ENCODE results near the gene ACAD11.
A peak's percentile ranks its signal among the peaks of the same experiment; 100 is the strongest.

ACAD11 gene

DNA sequence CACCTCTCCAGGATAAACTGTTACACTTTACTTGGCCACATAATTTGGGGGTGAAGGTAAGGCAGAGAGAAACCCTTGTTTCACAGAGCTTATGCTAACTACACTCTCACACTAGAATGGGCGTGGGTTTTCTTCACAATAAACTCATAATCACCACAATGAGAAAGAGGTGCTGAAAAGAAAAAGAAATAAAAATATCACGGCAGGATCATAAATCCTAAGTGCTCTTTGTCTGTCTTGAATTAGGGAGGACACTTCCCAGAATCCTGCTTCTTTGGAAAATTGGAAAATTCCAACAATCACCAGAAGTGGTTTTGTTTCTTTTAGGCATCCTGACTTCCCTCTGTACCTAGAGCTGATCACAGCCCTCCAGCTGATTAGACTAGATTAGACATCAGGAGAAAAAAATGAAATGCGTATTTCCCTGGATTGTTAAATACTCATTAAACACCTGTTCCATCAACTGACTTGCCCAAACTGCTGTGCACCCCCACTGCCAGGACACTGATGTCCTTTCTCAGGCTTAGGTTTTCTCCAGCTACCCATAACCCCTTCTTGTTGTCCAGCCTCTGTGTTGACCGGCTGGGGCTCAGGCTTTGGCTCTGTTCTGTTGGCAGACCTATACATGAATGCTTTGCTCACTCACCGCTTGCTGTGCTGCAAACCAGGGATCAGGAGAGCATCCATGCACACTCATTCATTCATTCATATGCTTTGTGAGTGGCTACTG is 104.1 kb downstream of the ACAD11 start:
- DNase-seq (ENCODE audit: low read depth), result no peak

- no peak for DNase-seq (ENCODE audit: low read depth)
Measured at GRCh38 chr3:132554437-132554836, 105.2 kb downstream of the ACAD11 start.

- DNase-seq (ENCODE audit: low read depth), result no peak
Measured at GRCh38 chr3:132553826-132554225, 105.8 kb downstream of the ACAD11 start.

GRCh38 chr3:132550579-132551305 is 108.9 kb downstream of the ACAD11 start:
- DNase-seq (ENCODE audit: low read depth), result no peak

DNA sequence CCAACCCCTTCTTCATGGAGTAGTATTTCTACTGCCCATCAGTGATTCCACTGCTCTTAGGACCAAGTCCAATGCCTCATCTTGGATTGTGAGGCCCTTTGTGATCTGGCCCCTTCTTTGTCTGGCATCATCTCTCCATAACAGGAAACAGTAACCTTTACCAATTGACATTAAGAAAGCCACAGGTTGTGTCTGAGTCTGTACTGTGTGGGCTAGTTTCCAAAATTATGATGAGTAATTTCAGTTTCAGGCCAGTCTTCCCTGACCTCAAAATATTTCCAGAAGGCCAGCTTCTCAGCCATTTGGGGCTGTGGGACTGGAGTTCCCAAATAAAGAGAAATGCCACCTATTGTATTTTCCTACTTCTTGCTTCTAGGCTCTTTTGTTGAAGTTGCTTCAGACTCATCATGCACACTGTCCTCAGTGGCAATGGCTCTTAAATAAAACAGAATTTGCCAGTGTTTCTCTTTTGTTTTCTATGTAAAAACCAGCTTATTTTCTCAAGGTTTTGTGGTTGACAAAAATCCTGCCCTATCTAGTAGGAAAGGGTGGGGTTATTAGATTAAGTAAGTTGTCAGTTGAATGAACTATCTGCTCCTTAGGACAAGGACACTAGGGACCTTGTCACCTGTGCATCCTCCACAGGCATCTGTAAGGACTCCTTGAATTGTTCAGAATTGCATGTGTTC is 109.6 kb downstream of the ACAD11 start:
- DNase-seq (ENCODE audit: low read depth), result no peak

DNA sequence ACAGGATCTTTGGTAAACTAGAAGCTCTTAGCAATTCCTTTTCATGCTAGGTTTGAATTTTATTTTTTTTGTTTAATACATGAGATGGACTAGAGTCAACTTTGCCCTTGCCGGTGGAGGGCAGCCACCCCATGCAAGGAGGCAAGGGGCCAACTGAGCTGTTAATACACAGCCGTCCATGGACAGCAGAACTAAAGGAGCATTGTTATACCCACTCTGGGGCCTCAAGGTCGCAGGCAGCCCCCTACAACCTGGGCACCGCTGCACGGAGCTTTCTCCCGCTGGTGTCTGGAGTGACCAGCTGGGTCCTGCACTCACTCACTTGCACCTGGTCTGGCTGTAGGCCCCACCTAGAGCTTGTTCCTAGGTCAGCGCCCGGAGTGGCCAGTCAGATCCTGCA is 110.4 kb downstream of the ACAD11 start:
- DNase-seq (ENCODE audit: low read depth), result no peak

DNA sequence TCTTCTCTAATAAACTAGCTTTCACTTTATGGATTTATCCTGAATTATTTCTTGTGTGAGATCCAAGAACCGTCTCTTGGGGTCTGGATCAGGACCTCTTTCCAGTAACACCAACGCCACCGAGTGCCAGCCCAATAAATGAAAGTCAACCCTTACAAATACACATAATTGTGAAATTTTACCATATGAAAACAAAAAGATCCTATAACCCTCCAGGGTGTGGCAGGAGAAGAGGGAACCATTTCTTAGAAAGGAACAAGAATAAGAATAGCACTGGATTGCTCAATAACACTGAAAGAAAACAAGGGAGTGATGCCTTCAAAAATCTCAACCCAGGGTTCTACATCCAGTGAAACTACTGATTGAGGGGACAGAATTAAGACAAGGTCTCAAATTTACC is 114.1 kb downstream of the ACAD11 start:
- no peak for DNase-seq (ENCODE audit: low read depth)

- no peak for DNase-seq (ENCODE audit: low read depth)
Measured at GRCh38 chr3:132544130-132544529, 115.5 kb downstream of the ACAD11 start.

DNA sequence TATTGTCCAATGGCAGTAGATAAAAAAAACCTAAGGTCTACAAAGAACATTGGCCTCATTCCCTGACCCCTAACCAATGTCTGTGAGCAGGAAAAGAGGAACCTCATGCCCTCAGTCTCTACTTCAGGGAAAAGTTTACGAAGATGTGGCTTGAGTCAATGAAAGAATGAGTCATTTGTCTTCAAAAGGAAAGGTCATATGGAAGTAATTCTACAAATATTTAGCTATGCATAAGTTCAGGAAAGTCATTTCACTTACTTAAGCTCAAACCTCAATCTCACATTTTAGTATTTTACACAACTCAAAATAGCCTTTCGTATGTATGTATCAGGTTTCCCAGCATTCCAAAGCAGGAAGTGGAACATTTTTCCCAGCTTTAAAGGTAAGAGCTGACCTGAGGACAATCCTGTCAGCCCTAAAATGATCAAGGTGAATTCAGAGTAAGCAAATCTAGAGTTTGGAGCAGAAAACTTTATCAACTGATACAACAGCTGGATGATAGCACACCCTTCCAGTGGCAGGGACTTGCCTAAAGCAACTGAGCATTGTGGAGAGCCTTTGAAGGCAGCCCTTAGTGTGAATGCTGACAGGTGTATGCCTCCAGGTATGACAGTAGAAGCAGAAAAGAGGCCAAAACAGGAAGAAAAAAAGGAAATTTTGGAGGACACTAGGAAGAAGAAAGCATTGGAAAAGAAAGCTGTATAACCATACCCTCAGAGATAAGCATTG is 116.4 kb downstream of the ACAD11 start:
- DNase-seq (ENCODE audit: low read depth), result no peak

DNA sequence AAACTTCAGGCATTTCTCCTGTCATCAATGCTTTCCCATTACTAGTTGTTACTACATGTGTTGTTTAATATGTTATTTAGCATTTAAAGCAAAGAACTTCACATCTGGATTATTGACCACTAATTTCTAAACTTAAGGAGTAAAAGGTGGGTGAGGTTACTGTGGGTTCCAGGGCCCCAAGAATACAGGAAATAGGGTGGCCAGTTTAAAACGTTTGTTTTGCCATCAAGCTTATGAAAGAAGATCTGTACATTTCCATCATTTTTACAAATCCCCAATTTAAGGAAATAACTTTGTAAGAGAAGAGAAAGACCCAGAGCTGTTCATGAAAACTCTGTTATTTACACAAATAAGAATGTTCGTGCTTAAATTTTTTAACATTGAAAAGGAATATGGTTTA is 117.0 kb downstream of the ACAD11 start:
- DNase-seq (ENCODE audit: low read depth), result no peak

- DNase-seq (ENCODE audit: low read depth), result no peak
Measured at GRCh38 chr3:132539681-132540080, 119.9 kb downstream of the ACAD11 start.

DNA sequence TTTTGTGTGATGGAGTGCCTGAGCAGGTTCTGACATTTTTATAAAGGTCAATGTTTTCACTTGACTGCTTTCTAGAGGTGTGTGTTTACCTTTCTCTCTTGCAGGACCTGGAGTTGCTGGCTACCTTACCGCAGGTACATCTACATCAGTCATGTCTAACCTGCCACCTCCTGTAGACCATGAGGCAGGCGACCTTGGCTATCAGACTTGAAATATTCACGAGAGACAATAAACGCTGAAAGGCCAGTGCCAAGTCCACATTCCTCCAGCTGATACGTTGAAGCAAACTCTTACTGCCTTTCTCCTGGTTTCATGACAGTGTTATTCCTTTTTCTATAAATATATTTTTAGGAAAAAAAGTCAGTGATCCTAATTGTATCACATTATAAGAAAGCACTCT is 121.5 kb downstream of the ACAD11 start:
- no peak for DNase-seq (ENCODE audit: low read depth)

DNA sequence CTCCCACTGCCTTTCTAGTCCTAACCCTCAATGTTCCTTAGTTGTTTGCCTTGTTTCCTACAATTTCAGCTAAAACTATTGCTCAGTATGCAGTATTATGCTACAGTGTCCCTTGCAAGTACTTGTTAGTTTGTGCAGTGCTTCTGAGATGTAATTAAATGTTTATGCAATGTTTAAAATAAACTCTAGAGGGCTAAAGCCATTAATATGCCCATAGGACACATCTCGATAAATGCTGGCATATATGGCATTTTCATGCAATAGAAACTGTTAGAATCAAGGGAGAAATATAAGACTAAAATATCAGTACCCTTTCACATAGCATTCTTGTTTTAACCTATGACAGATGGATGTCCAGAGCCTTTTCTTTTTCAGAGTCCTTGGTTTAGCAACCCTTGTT is 122.3 kb downstream of the ACAD11 start:
- DNase-seq (ENCODE audit: low read depth), result no peak

- DNase-seq (ENCODE audit: low read depth), result no peak
Measured at GRCh38 chr3:132536442-132537153, 123.0 kb downstream of the ACAD11 start.

GRCh38 chr3:132535575-132536441 is 123.8 kb downstream of the ACAD11 start:
- peak; percentile 19 for DNase-seq (ENCODE audit: low read depth)

DNA sequence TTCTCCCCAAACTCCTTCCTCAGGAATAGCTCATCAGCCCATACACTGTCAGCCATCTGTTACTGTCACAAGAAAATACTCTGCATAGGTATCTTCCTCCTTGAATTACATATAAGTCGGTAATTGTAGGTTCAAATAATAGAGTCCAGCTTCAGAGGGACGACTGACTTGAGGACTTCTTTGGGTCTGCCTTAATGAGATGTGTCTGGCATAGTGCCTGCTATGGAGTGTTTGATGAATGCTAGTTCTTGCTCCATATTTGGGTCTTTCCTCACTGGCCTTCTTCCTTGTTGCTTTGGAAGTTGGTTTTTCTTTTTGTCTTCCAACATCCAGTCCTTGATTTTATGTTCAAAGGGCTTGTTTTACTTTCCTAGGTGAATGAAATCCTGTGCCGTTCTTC is 129.0 kb downstream of the ACAD11 start:
- no peak for DNase-seq (ENCODE audit: low read depth)

DNA sequence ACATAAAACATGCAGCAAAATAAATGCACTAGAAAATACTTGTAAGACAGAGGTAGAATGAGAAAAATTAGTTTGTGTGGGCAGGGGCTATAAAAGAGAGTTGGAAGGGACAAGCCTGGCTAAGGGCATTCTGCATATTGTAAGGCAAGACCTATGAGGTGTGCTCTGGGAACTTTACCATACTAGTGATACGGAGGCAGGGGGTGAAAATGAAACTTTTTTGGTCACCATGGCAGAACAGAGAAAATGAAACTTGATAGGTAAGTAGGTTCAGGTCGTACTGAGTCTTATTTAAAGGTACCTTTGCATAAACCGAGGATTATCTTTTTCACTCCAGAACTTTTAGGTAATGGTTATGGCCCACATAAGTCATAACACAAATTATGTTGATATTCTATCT is 137.3 kb downstream of the ACAD11 start:
- no peak for DNase-seq (ENCODE audit: low read depth)

DNA sequence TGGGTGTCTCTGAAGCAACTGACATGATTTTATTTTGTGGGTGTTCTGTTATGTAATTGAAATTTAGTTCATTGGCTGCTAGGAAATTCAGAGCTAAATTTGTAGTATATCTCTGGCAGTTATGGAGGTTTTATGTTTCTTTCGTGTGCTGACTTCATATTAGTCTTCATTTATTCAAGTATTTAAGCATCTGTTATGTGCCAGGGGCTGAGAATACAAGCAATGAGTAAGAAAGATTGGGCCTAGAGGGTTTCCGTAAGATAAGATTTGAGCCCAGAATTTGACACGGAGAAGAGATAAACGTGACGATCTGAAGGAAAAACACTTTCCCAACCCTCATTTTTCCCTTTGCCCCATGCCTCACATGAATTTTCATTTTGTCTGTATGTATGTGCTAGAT is 137.7 kb downstream of the ACAD11 start:
- no peak for DNase-seq (ENCODE audit: low read depth)

GRCh38 chr3:132519914-132520313 is 139.7 kb downstream of the ACAD11 start:
- no peak for DNase-seq (ENCODE audit: low read depth)

DNA sequence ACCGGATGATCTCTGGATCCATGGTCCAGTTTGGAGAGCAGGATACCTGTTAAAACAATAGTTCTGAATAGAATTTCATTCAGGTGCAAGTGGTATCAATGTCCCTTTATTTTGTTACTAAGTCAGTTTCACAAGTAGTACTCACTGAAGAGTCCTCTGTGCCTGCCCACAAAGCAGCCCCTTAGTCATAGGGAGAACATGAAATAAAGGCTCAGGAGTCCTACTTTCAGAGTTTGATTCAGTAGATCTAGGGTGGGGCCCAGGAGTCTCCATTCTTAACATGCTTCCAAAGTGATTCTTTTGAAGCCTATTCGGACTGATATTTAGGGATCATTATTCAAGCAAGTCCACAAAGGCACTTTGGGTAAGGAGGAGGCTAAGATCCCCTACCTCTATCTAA is 142.3 kb downstream of the ACAD11 start:
- no peak for DNase-seq (ENCODE audit: low read depth)

DNA sequence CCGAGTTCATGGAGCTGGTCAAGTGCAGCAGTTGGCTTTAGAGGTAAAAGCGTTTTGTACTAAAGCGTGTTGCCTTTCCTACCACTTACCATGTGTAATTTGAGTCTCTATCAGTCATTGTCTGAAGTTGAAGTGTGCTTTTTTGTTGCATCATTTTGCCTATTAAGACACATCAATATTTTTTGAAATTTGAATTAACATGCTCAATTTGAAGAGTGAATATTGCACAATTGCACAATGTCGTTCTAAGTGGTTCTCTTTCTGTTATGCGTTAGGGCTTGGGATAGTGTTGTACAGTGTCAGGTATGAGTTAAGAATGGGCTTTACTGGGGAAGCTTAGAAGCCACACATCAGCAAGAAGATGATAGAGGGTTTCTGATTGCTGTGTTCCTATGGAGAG is 146.6 kb downstream of the ACAD11 start:
- DNase-seq (ENCODE audit: low read depth), result no peak

Data from activated T-helper 9 cell treated with anti-CD3 and anti-CD28 coated beads, Interleukin-2, amount 50 U/mL, for 16 hours (primary cell).